Left lobe of liver (tissue), 2 donors: ENCODE measurements around the gene GMCL1. TPM values are rescaled to one million over a fixed set of nuclear protein-coding genes. Genes with fewer than 3 reads are reported as not detected.
"Not testable (repeated sequence)": the region's sequence is repeated elsewhere in the genome, so short reads cannot be mapped to it uniquely, and the experiment has no call there.

Experiments used
- ATAC-seq: fragments of 200-7000 bp; cut with Tn5 transposase; one replicate; pipeline ENCODE4 v1.9.1; 2020; ENCODE audit warnings: mild to moderate bottlenecking, moderate library complexity
- DNase-seq: peaks from one replicate; pipeline ENCODE4 v3.0.0-alpha.2; 2020; ENCODE audit warnings: low spot score
- total RNA-seq: library from RNA; stranded (reverse); gene quantifications from one replicate; pipeline ENCODE4 v1.2.1, GENCODE V29; 2021
- donor health status: DM: no; HTN: no; CAD: no; lungs with moderate emphysema.
- donor health status: DM: no; HTN: yes; CAD: no.

GMCL1 gene
- total RNA-seq, 1 donor from 2014 or later: 5.4 TPM

DNA sequence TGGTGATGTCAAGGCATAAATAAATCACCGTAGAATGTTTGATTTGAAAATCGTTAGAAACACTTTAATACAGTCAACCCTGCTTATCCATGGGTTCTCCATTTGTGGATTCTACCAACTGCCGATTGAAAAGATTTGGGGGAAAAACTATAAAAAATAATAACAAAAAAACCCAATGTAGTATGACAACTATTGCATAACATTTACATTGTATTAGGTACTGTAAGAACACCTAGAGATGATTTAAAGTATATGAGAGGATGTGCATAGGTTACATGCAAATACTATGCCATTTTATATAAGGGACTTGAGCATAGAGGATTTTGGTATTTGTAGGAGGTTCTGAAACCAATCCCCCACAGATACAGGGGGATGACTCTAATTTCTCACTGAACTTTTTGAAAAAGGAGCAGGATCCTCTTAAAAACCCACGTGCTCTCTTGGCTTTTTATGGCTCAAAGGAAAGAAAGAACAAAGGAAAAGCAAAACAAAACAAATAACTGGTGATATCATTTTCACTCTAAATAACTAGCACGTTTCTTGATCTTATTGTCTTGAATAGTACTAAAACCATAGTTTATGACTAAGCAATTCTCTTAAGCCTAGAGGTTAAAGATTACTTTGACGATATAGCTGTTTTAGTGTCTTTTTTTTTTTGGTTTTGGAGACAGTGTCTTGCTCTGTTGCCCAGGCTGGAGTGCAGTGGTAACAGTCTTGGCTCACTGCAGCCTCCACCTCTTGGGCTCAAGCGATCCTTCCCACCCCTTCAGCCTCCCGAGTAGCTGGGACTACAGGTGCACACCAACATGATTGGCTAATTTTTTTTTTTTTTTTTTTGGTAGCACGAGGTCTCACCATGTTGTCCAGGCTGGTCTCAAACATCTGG is 17.0 kb downstream of the GMCL1 start:
- no peak for ATAC-seq
- DNase-seq: no peak

DNA sequence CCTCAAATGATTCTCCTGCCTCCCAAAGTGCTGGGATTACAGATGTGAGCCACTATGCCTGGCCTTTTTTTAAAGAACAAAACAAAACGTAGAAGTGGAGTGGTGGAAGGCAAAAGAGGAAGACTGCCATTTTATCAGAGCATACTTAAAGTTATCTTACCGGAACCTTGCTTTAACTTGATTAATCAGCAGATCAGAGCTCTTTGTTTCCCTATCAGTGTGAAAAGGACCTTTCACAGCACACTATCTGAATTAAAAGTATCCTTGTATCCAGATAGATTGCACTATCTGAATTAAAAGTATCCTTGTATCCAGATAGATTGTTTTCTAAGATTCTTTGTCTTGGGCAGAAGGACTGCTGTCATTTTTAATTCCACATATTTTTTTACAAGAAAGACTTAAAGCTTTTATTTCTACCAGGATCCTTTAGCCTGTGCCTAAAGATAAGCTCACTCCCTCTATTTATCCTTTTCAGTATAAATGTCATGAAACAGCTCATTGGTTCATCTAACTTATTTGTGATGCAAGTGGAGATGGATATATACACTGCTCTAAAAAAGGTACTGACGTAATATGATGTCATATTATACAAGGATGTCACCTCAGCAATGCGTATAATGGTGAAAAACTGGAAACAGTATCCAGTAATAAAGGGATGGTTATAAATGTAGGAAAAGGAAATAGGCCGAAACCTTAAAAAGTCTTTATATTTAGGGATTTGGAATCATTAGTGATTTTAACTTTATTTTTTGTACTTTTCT is 17.8 kb downstream of the GMCL1 start:
- no peak for DNase-seq
- ATAC-seq: no peak

DNA sequence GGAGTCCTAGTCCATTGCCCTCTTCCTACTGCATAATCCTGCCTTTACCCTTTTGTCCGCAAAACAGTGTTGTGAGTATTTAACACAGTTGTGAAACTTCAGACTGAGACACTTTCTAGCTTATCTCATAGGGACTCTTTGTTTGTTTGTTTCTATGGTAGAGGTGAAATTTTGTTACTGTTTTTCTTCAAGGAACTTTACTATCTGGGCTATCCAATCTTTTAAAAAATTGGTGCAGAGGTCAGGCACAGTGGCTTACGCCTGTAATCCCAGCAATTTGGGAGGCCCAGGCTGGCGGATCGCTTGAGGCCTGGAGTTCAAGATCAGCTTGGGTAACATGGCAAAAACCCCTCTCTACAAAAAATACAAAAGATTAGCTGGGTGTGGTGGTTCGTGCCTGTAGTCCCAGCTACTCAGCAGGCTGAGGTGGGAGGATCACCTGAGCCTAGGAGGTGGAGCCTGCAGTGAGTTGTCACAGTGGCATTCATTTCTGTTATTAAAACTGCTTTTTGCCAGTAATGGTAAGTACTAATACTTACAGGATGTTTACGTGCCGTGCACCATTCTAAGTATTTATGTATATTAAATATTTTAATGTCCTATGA is 18.8 kb downstream of the GMCL1 start:
- ATAC-seq (no peak), DNase-seq (no peak)

DNA sequence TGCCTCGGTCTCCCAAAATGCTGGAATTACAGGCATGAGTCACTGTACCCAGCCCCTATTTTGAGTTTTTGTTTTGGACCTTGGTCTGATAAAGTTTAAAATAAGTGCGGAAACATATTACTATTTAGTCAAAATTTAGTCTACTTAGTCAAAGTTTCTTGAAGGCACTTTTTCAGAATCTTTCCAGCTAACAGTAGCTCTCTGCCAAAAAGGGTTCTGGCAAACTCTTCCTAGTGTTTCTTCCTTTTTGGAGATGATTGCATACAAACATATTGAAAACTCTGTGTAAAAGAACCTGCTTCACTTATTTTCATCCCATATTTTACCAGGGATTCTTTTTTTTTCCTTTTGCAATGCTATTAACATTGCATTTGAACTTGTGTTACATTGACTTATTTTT is 28.8 kb downstream of the GMCL1 start:
- ATAC-seq: no peak
- DNase-seq: no peak

DNA sequence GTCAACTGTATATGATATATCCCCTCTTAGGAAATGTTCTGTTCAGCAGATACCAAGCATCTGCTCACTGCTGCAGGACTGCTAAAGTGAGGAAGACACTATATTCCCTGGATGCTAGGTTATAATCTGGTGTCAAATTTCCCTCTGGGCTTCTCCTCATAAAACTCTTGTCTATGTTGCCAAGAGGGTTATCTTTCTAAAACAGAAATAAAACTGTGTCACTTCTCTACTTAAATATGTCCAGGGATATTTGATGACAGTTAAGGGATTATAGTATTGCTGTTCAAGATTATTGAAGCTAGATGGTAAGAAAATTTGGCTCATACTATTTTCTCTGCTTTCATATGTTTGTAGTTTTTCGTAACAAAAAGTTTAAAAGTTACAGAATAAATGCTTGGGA is 33.8 kb downstream of the GMCL1 start:
- DNase-seq (no peak), ATAC-seq (no peak)

DNA sequence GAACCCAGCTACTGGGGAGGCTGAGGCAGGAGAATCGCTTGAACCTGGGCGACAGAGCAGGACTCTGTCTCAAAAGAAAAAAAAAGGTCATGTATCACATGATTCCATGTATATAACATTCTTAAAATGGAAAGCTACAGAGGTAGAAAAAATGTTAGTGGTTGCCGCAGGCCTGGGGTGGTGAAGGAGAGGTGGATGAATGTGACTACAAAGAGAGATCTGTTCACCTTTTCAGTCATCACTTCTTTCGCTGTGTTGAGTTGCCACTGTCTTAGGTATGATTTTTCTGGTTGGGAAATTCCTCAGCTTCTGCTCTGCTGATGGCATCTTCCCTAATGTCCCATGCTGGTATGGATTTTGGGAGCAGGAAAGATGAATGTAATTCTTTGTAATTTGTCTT is 59.0 kb downstream of the GMCL1 start:
- no peak for DNase-seq

DNA sequence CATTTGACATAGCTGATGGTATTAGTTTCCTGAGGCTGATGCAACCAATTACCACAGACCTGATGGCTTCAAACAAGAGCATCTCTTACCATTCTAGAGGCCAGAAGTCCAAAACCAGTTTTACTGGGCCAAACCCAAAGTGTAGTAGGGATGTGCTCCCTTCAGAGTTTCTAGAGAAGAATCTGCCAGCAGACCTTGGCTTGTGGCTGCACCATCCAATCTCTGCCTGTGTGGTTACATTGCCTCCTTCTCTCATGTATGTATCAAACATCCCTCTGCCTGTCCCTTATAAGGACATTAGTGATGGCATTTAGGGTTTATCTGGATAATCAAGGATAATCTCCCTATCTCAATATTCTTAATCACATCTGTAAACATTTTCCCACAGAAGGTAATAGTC is 59.8 kb downstream of the GMCL1 start:
- ATAC-seq (no peak), DNase-seq (no peak)

More for the DNA sequence above, 59.0 kb downstream of the GMCL1 start:
- ATAC-seq: no peak

DNA sequence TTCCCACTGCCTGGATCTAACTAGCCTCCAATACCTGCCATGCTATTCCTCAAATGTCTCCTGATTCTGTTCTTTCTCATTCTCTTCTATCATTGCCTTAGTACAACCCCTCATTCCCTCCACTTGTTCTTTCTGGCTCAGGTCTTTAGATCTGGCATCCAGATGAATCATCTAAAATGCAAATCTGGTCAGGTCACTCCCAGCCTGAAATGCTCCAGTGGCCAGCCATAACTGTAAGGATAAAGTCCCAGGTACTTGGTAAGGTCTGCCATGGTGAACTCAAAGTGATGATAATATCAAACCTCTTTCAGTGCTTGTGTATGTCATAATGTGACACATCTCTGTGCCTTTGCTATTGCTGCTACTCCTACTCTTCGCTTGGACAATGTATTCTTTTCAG is 61.4 kb downstream of the GMCL1 start:
- DNase-seq (no peak), ATAC-seq (no peak)

DNA sequence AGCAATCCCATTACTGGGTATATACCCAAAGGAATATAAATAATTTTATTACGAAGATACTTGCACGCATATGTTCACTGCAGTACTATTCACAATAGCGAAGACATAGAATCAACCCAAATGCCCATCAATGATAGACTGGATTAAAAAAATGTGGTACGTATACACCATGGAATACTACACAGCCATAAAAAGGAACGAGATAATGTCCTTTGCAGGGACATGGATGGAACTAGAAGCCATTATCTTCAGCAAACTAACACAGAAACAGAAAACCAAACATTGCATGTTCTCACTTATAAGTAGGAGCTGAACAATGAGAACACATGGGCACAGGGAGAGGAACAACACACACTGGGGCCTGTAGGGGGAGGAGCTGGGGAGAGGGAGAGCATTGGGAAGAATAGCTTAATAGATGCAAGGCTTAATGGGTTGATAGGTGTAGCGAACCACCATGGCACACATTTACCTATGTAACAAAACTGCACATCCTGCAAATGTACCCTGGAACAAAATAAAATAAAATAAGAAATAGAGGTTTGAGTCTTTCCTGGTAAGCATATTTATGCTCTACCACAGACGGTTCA is 63.5 kb downstream of the GMCL1 start:
- not testable (repeated sequence) for ATAC-seq, DNase-seq

DNA sequence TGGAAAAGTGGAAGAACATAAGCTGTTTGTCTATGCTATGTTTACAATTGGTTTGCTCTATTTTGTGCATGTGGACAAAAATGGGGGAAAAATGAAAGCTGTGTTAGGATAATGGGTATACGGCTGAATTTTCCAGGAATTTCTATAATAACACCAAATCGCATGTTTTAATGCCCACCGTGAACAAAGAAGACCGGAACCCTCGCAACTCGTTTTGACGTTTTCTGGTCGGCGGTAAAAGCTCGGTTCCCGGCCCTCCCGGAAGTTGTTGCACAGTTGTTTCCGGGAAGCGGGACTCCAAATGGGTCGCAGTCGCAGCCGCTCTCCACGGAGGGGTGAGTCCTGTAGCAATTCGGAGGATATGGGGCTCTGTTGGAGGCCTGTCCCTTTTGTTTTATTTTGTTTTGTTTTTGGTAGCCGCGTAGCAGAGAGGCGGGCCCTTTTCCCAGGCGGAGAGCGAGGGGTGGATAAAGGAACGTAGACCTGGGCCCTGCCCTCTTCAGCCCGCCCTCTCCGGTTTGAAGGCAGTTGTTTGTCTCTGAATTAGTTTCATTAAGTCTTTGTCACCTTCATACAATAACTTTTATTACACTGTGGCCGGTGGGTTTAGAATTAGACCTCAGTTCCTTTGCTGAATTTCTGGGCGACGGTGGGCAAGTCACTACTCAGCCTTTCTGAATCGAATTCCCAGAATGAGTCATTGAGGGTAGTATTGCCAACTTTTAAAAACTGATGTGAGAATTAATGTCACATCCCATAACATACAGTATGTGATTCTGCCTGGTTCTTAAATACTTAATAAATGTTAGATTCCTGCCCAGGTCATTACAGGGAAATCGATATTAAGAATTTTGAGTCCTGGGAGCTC is 64.5 kb downstream of the GMCL1 start, which contains the start of gene SNRNP27:
Gene SNRNP27, plus strand, starts transcription at position 273 of the 868 bp plus-strand sequence. Its CDS starts 29 bp downstream, at position 302.
- peak; percentile 94 for ATAC-seq
- DNase-seq: peak; percentile 82

DNA sequence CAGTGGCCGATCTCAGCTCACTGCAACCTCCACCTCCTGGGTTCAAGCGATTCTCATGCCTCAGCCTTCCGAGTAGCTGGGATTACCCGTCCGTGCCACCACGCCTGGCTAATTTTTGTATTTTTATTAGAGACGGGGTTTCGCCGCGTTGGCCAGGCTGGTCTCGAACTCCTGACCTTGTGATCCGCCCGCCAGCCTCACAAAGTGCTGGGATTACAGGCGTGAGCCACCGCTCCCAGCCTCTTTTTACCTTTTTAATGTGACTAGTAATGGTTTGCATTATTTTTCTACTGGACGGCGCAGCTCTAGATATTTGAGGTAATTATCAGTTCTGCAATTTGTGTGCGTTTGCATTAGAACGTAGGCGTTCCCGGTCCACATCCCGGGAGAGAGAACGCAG is 65.3 kb downstream of the GMCL1 start:
- DNase-seq, ATAC-seq: not testable (repeated sequence)

DNA sequence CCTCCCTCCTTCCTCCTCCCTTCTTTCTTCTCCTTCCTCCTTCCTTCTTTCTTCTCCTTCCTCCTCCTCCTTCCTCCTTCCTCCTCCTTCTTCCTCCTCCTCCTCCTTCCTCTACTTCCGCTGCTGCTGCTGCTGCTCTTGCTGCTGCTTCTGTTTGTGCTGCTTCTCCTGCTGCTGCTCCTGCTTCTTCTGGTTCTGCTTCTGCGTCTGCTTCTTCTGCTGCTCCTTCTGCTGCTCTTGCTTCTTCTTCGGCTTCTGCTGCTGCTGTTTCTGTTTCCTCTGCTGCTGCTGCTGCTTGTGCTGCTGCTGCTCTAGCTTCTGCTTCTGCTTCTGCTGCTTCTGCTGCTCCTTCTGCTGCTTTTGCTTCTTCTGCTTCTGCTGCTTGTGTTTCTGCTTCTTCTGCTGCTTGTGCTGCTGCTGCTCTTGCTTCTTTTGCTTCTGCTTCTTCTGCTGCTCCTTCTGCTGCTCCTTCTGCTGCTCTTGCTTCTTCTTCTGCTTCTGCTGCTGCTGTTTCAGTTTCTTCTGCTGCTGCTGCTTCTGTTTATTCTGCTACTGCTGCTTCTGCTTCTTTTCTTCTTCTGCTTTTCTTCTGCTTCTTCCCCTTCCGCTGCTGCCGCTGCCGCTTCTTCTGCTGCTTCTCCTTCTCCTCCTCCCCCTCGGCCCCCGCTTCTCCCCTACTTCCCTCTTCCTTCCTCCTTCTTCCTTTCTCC is 72.9 kb downstream of the GMCL1 start:
- DNase-seq: no peak
- ATAC-seq: peak; percentile 14

DNA sequence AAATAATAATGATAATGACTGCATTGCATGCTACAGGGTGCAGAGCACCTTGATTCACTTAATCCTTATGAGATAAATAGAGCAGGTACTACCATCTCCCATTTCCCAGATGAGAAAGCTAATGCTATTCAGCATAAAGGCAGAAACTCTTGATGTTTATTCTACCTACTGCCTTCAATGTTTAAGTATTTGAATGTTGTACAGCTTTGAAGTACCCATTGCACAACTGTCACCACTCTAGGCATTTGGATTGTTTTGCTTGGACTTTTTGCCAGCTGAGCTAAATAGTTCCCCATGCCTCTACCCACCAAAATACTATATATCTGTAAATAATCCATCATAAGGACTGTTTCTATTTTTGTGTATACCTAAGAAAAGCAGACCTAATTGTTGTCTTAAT is 77.8 kb downstream of the GMCL1 start:
- ATAC-seq: no peak
- no peak for DNase-seq

DNA sequence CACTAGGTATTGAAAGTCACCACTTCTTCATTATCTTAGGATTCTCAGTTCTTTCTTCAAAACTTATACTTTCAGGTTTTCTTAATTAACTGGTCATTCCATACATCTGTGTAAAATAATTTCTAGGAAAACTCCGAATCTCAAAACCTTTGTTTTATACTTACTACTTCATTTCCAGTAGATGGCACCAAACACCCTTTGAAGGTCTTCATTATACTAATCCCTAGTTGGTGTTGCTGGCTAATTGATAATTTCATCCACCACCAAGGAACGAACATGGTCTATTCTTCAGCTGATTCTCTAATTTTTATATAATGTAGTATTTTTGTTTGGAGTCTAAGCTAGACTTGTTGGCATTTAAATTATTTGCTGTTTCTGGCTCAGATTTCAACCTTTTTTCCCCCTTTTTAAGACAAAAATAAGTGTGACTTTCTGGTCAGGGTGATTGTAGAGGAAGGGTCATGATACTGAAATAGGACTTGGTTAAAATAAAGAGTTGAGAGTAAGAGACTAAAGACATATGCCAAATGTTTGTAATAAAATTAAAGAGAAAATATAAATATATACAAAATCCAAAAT is 82.6 kb downstream of the GMCL1 start:
- no peak for DNase-seq
- no peak for ATAC-seq

DNA sequence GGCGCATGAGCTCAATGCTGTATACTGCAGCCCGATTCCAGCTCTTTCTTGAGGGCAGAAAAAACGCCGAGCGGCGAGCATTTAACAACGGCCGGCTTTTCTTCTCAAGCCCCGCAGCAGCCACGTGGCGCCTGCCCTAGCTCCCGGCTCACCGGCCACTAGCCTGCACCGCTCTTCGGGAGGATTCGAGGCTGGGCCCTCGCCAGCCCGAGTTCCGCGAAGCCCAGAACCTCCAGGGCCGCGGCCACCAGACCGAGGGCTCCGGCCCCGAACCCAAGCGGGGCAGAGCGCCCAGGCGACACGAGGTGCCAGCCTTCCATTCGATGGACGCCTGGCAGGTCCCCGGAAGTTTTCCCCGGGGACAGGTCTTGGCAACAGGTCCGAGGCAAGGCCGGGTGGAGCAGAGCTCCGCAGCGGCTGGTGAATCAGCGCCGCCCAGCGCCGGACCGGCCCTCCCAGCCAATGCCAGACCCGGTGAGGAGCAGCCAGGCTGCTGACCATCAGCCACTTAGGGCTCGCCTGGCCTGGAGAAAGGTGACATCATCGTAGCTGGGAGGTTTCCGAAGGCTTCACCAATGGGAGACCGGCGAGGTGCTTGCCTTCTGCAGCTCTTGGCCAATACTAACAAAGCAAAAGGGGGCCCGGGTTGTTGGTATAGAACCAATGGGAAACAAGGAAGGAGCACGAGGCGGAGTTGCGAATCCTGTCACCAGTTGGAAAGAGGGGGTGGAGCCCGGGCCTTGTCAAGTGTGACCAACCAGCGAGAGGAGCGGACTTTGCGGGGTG is 84.9 kb downstream of the GMCL1 start:
- DNase-seq (peak; percentile 100), ATAC-seq (peak; percentile 85)

DNA sequence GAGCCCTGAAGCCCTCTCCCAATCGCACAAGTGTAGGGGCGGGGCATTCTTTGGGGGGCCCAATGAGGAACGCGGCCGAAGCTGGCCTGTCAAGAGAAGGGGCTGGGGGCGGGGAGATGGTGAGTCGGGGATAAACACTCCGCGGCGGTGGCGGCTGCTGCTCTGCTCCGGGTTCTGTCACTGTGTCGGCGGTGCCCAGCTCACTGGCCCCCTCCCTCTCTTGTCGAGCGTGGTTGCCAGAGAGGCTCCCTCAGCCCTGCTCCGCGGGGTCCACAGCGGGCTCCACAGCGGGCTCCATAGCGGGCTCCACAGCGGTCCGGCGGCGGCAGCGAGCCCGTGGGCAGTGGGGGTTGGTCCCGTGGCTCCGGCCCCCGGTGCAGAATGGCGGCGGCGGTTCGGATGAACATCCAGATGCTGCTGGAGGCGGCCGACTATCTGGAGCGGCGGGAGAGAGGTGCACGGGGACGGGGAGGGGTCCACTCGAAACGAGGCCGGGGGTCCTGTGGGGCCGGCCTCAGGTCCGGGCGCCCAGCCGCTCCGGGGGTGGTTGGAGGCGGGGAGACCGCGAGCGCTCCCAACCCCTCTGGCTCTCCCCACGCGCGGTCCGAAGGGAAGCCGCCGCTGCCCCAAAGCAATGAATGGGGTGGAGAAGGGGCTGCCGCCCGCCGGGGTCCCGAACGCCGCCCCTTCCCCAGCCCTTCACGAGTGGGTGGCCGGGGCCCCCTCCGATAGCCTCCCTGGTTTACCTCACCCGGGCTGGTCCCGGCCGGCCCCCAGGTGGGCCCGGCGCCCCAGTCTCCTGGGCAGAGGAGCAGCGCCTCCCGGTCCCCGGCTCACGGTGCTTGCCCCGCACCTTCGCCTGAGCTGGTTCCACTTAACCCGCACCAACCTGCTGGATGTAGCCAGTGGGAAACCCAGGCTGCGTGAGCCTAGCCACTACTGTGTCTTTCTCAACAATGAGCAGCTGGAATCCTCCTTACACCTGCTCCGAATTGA is 85.8 kb downstream of the GMCL1 start, which contains the start of gene MXD1:
Gene MXD1, plus strand, starts transcription at position 160 of the 996 bp plus-strand sequence. Its CDS starts 222 bp downstream, at position 382.
- DNase-seq (peak; percentile 59), ATAC-seq (peak; percentile 86)

DNA sequence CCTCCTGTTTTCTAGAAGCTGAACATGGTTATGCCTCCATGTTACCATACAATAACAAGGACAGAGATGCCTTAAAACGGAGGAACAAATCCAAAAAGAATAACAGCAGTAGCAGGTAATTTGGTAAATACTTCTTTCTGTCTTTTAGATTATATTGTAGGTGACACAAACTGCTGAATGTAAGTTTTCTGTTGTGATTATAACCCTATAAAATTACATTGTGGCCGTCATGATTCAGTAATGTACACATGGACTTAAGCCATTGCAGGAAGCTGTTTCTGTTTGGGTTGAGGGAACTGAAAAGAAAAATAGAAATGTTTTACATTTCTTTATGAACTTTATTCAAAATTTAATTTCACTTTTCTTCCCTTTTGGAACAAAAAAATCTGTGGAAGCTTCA is 86.6 kb downstream of the GMCL1 start:
- DNase-seq: no peak
- no peak for ATAC-seq
